Stimulated activated CD8-positive, alpha-beta memory T cell treated with anti-CD3 and anti-CD28 coated beads, Interleukin-4, amount 100 ng/mL, for 4 hours (primary cell): ENCODE measurements around the gene TRIM39.
"Not testable (repeated sequence)": the region's sequence is repeated elsewhere in the genome, so short reads cannot be mapped to it uniquely, and the experiment has no call there.

Source experiments
- DNase-seq, 2 donors: peaks; one replicate each; pipeline ENCODE4 v3.0.0-alpha.2; 2020; ENCODE audit warnings: low read depth in 2 of 2, low spot score in 1 of 2

The TRIM39 gene

DNA sequence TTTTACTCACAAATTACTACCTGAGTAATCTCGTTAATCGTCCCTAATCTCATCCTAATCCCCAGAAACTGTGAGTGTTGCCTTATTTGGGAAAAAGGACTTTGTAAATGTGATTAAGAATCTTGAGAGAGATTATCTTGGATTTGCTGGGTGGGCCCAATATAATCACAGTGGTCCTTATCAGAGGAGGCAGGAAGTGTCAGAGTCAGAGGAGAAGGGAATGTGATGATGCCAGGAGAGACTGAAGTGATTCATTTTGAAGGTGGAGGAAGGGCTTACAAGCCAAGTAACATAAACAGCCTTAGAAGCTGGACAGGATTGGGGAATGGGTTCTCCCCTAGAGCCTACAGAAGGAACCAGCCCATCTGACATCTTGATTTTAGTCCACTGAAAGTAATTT lies 34.9 kb downstream of the TRIM39 start:
- DNase-seq = no peak

DNA sequence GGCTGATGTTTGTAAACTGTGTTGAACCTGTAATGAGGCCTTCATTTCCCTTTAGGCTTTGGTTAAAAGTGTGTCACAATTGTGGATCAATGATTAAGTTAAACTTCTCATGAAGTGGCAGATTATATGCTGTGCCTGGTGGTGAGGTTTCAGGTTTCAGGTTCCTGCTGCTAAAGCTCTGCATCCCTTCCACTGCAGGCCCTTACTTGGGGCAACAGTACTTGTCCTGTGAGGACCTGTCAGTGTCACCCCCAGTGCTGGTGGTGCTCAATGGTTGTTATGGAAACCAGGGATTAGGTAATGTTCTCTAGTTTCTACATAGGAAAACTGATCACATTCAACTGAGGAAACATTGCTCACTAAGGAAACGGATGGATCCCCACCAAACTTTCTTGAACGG lies 36.7 kb downstream of the TRIM39 start:
- DNase-seq = no peak

DNA sequence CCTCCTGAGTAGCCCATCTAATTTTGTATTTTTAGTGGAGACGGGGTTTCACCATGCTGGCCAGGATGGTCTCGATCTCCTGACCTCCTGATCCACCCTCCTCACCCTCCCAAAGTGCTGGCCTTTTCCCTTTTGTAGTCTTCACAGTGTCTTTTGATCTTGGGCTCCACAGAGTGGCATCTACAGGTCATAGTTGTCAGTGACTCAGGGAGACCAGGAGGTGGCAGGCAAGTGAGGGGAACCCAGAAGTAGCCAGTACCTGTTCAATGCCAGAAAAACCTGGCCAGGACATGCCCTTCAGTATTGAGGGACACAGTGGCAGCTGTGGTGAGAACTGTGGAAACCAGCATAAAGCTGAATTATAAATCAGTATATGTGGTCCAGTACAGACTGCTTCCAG lies 37.9 kb downstream of the TRIM39 start:
- no peak for DNase-seq

DNA sequence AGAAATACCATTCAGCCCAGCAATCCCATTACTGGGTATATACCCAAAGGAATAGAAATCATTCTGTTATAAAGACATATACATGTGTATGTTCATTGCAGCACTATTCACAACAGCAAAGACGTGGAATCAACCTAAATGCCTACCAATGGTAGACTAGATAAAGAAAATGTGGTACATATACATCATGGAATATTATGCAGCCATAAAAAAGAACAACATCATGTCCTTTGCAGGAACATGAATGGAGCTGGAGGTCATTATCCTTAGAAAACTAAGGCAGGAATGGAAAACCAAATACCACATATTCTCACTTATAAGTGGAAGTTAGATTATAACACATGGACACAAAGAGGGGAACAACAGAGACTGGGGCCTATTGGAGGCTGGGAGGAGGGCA lies 42.6 kb downstream of the TRIM39 start:
- not testable (repeated sequence) for DNase-seq

DNA sequence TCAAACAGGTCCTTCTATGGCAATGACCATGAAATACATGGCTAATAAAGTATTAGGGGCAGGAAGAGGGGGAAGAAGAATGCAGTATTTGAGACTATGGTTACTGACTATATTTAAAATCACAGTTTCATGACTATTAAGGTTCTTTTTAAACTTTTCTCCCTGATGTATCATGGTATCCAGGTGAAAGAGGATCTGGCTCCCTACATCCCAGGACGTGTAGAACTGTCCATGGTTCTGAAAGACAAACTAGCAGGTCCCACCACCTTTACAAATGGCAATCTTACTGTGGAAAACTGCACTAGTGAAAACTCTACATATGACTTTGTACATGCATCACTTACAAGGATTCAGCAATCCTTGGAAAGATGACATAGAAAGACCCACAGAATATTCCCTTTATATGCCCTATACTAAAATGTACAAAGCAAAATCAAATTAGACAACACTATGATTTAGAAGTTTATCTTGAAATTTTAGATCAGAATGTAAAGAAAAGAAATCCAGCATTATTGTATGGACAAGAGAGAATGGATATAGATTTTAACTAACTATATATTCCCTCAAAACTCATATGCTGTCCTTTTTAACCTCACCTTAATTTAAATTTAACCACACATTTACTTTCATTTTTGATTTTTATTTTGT lies 51.7 kb downstream of the TRIM39 start:
- no peak for DNase-seq

DNA sequence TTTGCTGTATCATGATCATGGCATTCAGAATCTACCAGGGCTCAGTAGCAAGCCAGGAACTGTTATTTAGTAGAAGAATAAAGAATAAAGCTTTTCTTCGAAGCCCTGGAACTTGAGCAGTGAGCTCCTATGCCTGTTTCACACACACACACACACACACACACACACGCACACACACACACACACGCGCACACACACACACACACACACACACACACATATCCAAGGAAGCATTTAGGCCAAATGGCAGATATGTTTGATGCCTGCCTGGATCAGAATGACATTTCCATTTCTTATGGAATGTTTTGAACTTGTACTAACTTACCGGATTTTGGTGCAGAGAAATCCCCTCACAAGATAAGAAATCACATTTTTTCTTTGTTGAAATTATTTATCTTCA lies 53.7 kb downstream of the TRIM39 start:
- no peak for DNase-seq

DNA sequence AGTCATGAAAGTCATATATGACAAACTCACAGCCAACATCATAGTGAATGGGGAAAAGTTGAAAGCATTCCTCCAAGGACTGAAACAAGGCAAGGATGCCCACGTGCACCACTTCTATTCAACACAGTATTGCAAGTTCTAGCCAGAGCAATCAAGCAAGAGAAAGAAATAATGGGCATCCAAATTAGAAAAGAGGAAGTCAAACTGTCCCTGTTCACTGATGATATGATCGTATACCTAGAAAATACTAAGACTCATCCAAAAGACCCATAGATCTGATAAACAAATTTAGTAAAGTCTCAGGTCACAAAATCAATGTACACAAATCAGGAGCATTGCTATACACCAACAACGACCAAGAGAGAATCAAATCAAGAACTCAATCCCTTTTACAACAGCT lies 59.4 kb downstream of the TRIM39 start:
- DNase-seq = no peak

DNA sequence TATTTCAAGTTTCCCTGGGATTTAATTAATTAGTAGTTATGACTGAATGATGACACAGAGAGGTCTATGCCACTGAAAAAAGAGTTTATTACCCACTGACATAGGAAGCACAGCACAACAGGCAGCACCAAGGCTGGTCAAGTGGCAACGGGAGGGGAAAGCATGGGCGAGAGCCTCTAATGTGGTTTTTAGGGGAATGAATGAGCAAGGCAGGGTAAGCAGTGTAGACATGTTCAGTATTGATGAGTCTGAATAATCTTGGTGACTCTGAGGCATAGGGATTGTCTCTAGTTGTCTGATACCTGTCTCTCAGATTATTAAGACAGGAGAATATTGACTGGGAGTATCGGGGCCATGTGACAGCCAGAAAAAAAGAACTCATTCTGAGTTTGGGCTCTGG lies 64.5 kb downstream of the TRIM39 start:
- no peak for DNase-seq
